Hypothalamus (tissue), 51 donors: ENCODE results near the gene FRAS1.
"Not testable (repeated sequence)": the region's sequence is repeated elsewhere in the genome, so short reads cannot be mapped to it uniquely, and the experiment has no call there.

Source experiments
- DNase-seq, 51 donors: peaks; one replicate each; lab custom pipeline; 2025; lab: John Stamatoyannopoulos, UW

The FRAS1 gene

GRCh38 chr4:78267790-78268189, 210.7 kb downstream of the FRAS1 start:
- DNase-seq = no peak

- DNase-seq = no peak
These were observed 211.5 kb downstream of the FRAS1 start for GRCh38 chr4:78268597-78268996.

GRCh38 chr4:78275450-78275849, 218.3 kb downstream of the FRAS1 start:
- DNase-seq = not testable (repeated sequence)

- DNase-seq = no peak
These were observed 229.2 kb downstream of the FRAS1 start for GRCh38 chr4:78286281-78286680.

- no peak for DNase-seq
These were observed 231.2 kb downstream of the FRAS1 start for GRCh38 chr4:78288327-78288726.

GRCh38 chr4:78291277-78291676, 234.2 kb downstream of the FRAS1 start:
- DNase-seq = no peak

GRCh38 chr4:78292341-78292740, 235.2 kb downstream of the FRAS1 start:
- DNase-seq = no peak

- DNase-seq = no peak
These were observed 235.7 kb downstream of the FRAS1 start for GRCh38 chr4:78292856-78293255.

GRCh38 chr4:78293348-78293747, 236.2 kb downstream of the FRAS1 start:
- DNase-seq = no peak

GRCh38 chr4:78293821-78294301, 236.7 kb downstream of the FRAS1 start:
- DNase-seq = no peak

- no peak for DNase-seq
These were observed 239.1 kb downstream of the FRAS1 start for GRCh38 chr4:78296261-78296660.

GRCh38 chr4:78297116-78297800, 240.1 kb downstream of the FRAS1 start:
- DNase-seq = no peak

GRCh38 chr4:78298618-78299017, 241.5 kb downstream of the FRAS1 start:
- no peak for DNase-seq

- DNase-seq = no peak
These were observed 242.4 kb downstream of the FRAS1 start for GRCh38 chr4:78299565-78299972.

GRCh38 chr4:78307263-78307662, 250.1 kb downstream of the FRAS1 start:
- DNase-seq = not testable (repeated sequence)

- DNase-seq = no peak
These were observed 251.4 kb downstream of the FRAS1 start for GRCh38 chr4:78308517-78308916.

- DNase-seq = no peak
These were observed 252.2 kb downstream of the FRAS1 start for GRCh38 chr4:78309352-78309751.

GRCh38 chr4:78310007-78310739, 253.1 kb downstream of the FRAS1 start:
- DNase-seq = no peak

GRCh38 chr4:78310740-78311115, 253.6 kb downstream of the FRAS1 start:
- DNase-seq = no peak

GRCh38 chr4:78311306-78311705, 254.2 kb downstream of the FRAS1 start:
- DNase-seq = no peak

GRCh38 chr4:78312989-78313753, 256.0 kb downstream of the FRAS1 start:
- no peak for DNase-seq

- no peak for DNase-seq
These were observed 256.6 kb downstream of the FRAS1 start for GRCh38 chr4:78313754-78314120.
